DMS79 treated with DMSO at 0.1 percent for 48 hours (cell line): Measurements from ENCODE around the gene USHBP1.

Experiments
- DNase-seq: peaks from one replicate; lab custom pipeline; 2025; lab: John Stamatoyannopoulos, UW

The USHBP1 gene

GRCh38 chr19:17237747-17238706 lies 26.5 kb downstream of the USHBP1 start:
- DNase-seq = no peak

DNA sequence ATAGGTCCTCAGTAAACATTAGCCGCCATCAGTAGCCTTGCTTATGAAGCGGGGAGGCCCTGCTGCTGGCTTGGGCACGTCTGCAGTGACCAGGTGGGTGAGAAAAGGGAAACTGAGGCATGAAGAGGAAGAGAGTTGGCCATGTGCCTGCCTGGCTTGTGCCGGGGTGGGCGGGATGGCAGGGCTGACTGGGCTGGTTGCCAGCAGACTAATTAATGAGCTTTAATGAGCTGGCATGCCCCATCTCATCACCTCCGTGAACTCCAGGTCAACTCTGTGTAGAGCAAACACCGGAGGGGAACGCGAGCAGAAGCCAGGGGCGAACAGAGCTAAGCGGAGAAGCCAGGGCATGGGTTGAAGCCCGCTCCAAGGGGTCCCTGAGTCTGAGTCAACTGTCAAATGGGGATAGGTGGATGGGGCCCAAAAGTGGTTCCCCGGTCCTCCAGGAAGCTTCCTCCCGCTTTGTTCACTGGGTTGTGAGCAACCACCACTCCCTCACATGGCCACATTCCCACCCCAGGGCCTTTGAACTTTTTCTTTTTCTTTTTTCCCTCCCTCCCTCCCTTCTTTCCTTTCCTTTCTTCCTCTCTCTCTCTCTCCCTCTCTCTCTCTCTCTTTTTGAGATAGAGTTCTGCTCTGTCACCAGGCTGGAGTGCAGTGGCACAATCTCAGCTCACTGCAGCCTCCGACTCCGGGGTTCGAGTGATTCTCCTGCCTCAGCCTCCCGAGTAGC lies 27.6 kb downstream of the USHBP1 start:
- DNase-seq = no peak

- peak; percentile 20 for DNase-seq
These were observed 28.4 kb downstream of the USHBP1 start for GRCh38 chr19:17235971-17236777.

DNA sequence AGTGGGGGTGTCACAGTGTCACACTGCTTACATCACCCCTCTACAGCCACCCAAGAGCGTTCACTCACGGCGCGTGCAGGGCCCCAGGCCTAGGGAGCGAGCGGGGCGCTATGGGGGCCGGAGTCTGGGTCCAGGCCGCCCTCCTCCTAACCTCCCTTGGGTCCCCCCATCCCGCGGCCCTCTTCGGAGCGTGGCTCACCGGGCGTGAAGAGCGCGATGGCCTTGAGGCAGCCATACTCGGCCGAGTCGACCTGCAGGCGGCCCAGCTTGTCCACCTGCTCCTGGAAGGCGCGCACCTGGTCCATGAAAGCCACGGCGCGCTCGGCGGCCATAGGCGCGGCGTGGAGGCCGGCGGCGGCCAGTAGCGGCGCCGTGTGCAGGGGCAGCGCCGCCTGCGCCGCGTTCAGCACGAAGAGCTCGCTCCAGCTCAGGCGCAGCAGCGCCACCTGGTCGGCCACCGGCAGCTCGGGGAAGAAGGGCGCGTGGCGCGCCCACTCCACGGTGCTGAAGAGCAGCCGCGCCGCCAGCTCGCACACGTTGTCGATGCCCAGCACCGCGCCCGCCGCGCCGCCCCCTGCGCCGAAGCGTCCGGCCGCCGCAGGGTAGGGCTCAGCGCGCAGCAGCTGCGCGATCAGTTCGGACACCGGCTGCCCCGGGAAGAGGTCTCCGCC lies 29.1 kb downstream of the USHBP1 start:
- peak; percentile 47 for DNase-seq

DNA sequence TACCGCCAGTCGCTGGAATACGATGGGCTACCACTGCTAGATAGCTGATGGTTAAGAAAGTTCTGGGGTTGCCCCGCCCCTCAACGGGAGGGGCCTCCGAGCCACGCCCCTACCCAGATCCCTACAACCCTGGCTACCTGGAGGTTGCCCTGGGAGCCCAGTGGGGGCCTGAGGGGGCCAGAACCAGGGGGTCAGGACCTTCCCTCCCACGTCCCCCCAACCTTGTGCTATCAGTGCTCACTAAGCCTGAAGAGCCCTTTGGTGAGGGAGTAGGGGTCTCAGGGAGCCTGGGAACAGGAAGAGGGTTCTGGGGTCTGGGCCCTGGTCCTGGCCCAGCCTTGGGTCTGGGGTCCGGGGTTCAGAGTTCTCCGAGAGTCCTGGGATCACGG lies 29.6 kb downstream of the USHBP1 start:
- DNase-seq = peak; percentile 26

DNA sequence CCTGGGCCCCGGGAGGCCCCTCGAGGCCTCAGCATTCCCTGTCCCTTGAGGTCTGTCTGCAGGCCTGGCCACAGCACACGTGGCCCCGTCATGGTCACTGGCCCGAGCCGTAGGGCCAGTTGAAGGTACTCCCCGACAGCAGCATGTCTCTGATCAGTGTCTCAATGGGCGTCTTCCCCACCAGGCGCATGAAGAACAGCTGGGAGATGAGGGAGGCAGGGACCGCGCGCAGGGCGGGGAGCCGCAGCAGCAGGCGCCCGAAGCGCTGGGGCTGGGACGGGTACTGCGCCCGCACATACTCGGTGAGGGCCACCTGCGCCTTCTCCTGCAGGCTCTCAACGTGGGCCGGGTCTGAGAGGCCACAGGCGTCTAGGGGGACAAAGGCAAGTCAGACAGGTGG lies 32.3 kb downstream of the USHBP1 start:
- DNase-seq = no peak

GRCh38 chr19:17229890-17230289 lies 34.7 kb downstream of the USHBP1 start:
- no peak for DNase-seq

DNA sequence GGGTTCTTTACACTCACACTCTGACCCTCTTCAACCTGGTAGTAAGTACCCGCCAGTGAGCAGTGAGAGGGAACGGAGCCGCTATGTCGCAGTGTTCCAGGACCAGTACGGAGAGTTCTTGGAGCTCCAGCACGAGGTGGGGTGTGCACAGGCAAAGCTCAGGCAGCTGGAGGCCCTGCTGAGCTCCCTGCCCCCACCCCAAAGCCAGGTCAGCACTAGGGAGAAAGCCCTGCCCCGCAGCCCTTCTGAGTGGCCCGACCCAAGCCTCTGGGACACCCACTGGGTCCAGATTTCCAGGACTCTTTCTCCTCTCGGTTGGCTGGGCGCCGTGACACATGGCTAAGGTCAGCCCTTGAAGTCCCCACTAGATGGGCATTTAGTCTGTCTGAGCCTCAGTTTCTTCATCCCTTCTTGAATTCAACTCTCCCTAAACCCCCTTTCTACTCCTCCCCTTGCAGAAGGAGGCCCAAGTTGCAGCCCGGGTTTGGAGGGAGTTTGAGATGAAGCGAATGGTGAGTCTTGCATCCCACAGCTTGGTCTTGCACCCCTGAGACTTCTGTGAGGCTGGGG lies 36.7 kb downstream of the USHBP1 start:
- no peak for DNase-seq

DNA sequence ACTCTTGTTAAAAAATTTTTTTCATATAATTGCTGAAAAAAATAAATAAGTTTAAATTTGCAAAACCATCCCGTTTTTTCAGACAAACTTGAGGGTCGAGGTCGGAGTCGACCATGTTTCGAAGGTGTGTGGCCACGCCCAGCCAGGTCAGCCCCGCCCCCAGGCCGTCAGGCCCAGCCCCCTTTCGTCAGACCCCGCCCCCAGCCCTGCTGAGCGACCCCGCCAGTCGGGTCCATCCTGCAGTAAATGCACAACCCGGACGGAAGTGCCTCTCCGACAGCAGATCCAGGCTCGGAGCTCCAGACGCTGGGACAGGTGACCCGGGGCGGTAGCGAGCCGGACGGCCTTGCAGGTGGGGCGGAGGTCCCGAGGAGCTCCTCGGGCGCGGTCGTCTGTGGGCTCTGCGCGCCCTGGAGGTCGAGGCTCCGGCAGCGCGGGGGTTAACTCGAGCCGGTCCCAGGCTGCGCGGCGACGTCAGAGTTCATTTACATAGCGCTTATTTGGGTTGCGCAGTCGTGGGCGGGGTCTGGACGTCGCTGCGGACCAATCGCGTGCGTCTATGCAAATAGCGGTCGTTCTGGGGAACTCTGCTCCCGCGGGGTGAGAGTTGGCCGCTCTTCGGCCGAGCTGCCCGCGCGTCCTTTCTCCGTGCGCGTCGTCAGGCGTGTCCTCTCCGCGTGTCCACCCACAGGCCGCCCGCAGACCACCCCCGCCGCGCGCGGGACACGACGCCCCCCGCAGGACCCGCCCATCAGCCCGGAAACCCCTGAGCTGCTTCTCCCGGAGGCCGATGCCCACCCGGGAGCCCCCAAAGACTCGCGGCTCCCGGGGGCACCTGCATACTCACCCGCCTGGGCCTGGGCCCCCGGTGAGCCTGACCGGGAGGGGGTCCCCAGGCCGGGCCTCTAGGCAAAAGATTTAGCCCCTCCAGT lies 38.3 kb downstream of the USHBP1 start, which contains the start of gene OCEL1:
Gene OCEL1, plus strand, starts transcription at position 225 of the 932 bp plus-strand sequence. Its CDS starts 22 bp downstream, at position 247.
- peak; percentile 95 for DNase-seq

GRCh38 chr19:17225053-17225452 lies 39.5 kb downstream of the USHBP1 start:
- no peak for DNase-seq

- DNase-seq = no peak
These were observed 44.3 kb downstream of the USHBP1 start for GRCh38 chr19:17220207-17220758.

DNA sequence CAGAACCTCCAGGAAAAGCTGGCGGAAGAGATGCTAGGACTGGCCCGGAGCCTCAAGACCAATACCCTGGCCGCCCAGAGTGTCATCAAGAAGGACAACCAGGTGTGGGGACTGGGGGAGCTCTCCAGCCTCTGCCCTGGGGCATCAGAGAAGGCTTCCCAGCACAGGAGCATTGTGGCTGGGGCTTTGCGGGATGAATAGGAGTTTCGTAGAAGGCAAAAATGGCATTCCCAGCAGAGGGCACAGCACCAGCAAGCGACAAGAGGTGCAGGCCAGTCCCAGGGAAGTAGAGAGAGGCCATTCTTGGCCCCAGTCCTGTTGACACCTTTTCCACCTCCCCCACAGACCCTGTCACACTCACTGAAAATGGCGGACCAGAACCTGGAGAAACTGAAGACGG lies 45.3 kb downstream of the USHBP1 start:
- DNase-seq = no peak

GRCh38 chr19:17216058-17216670 lies 48.4 kb downstream of the USHBP1 start:
- DNase-seq = no peak

- DNase-seq = peak; percentile 92
These were observed 49.2 kb downstream of the USHBP1 start, which contains the start of gene USE1 for GRCh38 chr19:17215127-17215971. Gene USE1, plus strand, starts transcription at chr19:17215357. Its CDS starts 49 bp downstream, at chr19:17215406.

GRCh38 chr19:17214508-17215126 lies 49.9 kb downstream of the USHBP1 start:
- DNase-seq = peak; percentile 65

- DNase-seq = no peak
These were observed 51.2 kb downstream of the USHBP1 start for GRCh38 chr19:17213334-17213733.

DNA sequence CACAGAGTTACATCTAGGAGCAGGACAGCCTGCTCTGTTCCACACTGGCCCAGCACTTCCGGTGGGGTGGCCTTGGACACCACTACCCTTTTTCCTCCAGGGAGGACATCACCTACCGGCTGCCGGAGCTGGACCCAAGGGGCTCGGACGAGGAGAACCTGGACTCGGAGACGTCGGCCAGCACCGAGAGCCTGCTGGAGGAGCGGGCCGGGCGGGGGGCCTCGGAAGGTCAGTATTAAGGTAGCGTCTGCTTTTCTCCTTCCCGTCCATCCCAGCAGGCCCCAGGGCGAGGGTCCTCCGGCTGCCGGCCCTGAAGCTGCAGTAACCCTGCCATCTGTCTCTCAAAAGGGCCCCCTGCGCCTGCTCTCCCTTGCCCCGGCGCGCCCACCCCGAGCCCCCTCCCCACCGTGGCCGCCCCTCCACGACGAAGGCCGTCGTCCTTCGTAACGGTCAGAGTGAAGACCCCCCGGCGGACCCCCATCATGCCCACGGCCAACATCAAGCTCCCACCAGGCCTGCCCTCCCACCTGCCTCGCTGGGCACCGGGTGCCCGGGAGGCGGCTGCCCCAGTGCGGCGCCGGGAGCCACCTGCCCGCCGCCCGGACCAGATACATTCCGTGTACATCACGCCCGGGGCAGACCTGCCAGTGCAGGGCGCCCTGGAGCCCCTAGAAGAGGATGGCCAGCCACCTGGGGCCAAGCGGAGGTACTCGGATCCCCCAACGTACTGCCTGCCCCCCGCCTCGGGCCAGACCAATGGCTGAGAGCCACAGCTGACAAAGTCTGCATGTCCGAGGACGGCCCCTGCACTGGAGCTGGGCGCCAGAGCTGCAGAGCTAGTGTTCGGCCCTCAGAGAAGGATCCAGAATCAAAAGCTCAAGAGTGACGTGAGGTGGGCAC lies 52.7 kb downstream of the USHBP1 start:
- no peak for DNase-seq
